HL-60 (cell line): ENCODE results near the gene SORCS2.

ENCODE experiments used
- DNase-seq, 2 experiments: peaks; one replicate each; pipeline ENCODE4 v3.0.0-alpha.2; 2010 to 2020; ENCODE audit warnings: low read depth in 1 of 2, low spot score in 1 of 2
- H3K27ac ChIP-seq: fragments of 250-450 bp; sonication (Bioruptor Pico); replicated peaks from 2 replicates; pipeline ENCODE4 v1.5.1; 2020; ENCODE audit warnings: mild to moderate bottlenecking, moderate library complexity
- H3K27me3 ChIP-seq: fragments of 250-450 bp; sonication (Bioruptor Pico); 2 replicates; pipeline ENCODE4 v1.5.1; 2021; ENCODE audit warnings: mild to moderate bottlenecking, moderate library complexity; ENCODE audit not compliant: insufficient read depth, poor library complexity, severe bottlenecking
- H3K4me3 ChIP-seq: replicated peaks from 2 replicates; pipeline ENCODE4 v1.5.1; 2011; ENCODE audit warnings: mild to moderate bottlenecking, control low read depth, low read length; ENCODE audit not compliant: insufficient read depth
- CTCF ChIP-seq: IDR thresholded peaks from one replicate; pipeline ENCODE4 v1.5.1; 2011; ENCODE audit warnings: low read length, control low read depth, inconsistent platforms; ENCODE audit not compliant: insufficient read depth
- GABPA ChIP-seq: IDR thresholded peaks from 2 replicates; pipeline ENCODE4 v1.6.1; 2012; ENCODE audit warnings: low read depth
- POLR2AphosphoS5 ChIP-seq: IDR thresholded peaks from 2 replicates; pipeline ENCODE4 v1.6.1; 2012; ENCODE audit warnings: low read depth
- SPI1 ChIP-seq: IDR thresholded peaks from 2 replicates; pipeline ENCODE4 v1.6.1; 2012; ENCODE audit warnings: low read depth, mild to moderate bottlenecking, borderline replicate concordance
- TF ChIP-seq, protein P1 (sequence below): IDR thresholded peaks from 2 replicates; pipeline ENCODE4 v1.6.1; 2012; ENCODE audit warnings: low read depth; ENCODE audit not compliant: insufficient replicate concordance

SORCS2 gene

GRCh38 chr4:7620086-7620813 is 427.9 kb downstream of the SORCS2 start:
- DNase-seq, result no peak
- no peak overlapping the region for H3K27ac ChIP-seq
- no peak overlapping the region for H3K4me3 ChIP-seq
- H3K27me3 ChIP-seq, result no peaks in the 10 kb centered on the region
- TF ChIP-seq, protein P1, sequence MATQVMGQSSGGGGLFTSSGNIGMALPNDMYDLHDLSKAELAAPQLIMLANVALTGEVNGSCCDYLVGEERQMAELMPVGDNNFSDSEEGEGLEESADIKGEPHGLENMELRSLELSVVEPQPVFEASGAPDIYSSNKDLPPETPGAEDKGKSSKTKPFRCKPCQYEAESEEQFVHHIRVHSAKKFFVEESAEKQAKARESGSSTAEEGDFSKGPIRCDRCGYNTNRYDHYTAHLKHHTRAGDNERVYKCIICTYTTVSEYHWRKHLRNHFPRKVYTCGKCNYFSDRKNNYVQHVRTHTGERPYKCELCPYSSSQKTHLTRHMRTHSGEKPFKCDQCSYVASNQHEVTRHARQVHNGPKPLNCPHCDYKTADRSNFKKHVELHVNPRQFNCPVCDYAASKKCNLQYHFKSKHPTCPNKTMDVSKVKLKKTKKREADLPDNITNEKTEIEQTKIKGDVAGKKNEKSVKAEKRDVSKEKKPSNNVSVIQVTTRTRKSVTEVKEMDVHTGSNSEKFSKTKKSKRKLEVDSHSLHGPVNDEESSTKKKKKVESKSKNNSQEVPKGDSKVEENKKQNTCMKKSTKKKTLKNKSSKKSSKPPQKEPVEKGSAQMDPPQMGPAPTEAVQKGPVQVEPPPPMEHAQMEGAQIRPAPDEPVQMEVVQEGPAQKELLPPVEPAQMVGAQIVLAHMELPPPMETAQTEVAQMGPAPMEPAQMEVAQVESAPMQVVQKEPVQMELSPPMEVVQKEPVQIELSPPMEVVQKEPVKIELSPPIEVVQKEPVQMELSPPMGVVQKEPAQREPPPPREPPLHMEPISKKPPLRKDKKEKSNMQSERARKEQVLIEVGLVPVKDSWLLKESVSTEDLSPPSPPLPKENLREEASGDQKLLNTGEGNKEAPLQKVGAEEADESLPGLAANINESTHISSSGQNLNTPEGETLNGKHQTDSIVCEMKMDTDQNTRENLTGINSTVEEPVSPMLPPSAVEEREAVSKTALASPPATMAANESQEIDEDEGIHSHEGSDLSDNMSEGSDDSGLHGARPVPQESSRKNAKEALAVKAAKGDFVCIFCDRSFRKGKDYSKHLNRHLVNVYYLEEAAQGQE, result no peak
- TF ChIP-seq POLR2AphosphoS5 (no peak), CTCF (no peak)

GRCh38 chr4:7620814-7621176 is 428.5 kb downstream of the SORCS2 start:
- no peak overlapping the region for H3K4me3 ChIP-seq
- no peak overlapping the region for H3K27ac ChIP-seq
- TF ChIP-seq POLR2AphosphoS5, result no peak
- TF ChIP-seq, protein P1, result no peak
- TF ChIP-seq GABPA, result no peak
- no peak for TF ChIP-seq SPI1
- TF ChIP-seq CTCF, result no peak
- DNase-seq, result no peak
- no peaks in the 10 kb centered on the region for H3K27me3 ChIP-seq

- H3K4me3 ChIP-seq, result no peak overlapping the region
- no peaks in the 10 kb centered on the region for H3K27me3 ChIP-seq
- DNase-seq, result no peak
- H3K27ac ChIP-seq, result no peak overlapping the region
- no peak for TF ChIP-seq CTCF
- no peak for TF ChIP-seq GABPA
Measured at GRCh38 chr4:7621252-7622035, 429.1 kb downstream of the SORCS2 start.

DNA sequence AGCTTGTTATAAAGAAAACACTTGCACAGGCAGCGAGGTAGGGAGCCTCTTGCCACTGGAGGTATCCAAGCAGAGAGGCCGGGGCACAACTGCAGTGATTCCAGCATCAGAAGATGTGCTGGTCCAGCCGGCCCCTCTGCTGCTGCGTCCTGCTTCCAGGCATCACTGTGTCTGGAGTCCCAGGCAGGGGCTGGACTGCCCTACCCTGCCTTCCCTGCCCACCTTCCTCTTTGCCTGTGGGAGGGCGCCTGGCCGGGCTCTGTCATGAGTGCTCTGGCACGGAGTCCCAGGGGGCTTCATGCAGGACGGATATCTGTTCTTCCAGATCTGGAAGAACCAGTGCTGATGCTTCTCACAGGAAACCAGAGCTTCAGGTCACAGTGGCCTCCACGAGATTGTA is 430.0 kb downstream of the SORCS2 start:
- TF ChIP-seq POLR2AphosphoS5, result no peak
- TF ChIP-seq GABPA, result no peak
- no peak for TF ChIP-seq CTCF
- no peak for TF ChIP-seq SPI1
- TF ChIP-seq, protein P1, result no peak

More for the DNA sequence above, 430.0 kb downstream of the SORCS2 start:
- no peak overlapping the region for H3K4me3 ChIP-seq
- no peak overlapping the region for H3K27ac ChIP-seq
- no peak for DNase-seq
- no peaks in the 10 kb centered on the region for H3K27me3 ChIP-seq
